ENCODE measurements around the gene IGF2. TPM values are rescaled to one million over a fixed set of nuclear protein-coding genes. Genes with fewer than 3 reads are reported as not detected.
"Not testable (repeated sequence)": the region's sequence is repeated elsewhere in the genome, so short reads cannot be mapped to it uniquely, and the experiment has no call there.

IGF2 gene
- total RNA-seq, 3 donors from 2014 or later = 7.6 to 27.6 (median 12.1) TPM

DNA sequence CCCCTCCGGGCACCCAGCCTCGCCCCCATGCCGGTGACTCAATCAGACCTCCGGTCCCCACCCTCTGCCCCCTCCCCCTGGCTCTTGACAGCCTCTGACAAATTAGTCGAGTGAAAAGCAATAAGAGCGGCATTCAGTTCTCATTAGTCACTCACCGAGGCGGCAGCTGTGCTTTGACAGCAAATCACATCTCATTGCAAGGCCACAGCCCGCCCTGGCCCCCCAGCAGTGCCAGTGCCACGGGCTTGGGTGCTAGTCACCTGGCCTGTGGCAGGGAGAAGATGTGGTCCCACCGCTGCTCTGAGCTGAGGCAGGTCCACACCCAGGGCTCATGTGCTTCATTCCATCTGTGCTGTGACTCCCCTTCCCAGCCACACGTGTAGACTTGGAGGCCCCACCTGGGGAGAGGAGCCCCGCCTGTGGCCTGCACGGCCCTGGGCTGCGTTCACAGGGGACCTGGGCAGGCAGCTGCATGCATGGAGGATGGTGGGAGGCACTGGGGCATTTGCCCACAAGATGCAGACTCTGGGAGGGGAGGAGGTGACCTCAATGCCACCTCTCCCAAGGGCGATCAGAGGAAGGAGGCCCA is 39.8 kb upstream of the IGF2 start:
- DNase-seq (no peak), ATAC-seq (no peak)
- no peak for TF ChIP-seq CTCF (IDR thresholded peaks at IDR 0.05)
- no peaks in the 10 kb centered on the region for H3K36me3 ChIP-seq (ENCODE audit: low read depth)
- intact Hi-C loops (cut with DNase I, micrococcal nuclease) = no loop called here
- no peaks in the 10 kb centered on the region for H3K9me3 ChIP-seq
- no peaks in the 10 kb centered on the region for H3K4me1 ChIP-seq (ENCODE audit: low read depth)
- H3K4me3 ChIP-seq = no peak overlapping the region

- H3K4me1 ChIP-seq (ENCODE audit: low read depth); intact Hi-C loops (cut with DNase I, micrococcal nuclease); H3K4me3 ChIP-seq; DNase-seq; H3K36me3 ChIP-seq (ENCODE audit: low read depth); ATAC-seq; H3K9me3 ChIP-seq: not testable (repeated sequence)
These were observed 39.0 kb upstream of the IGF2 start for GRCh38 chr11:2178055-2178773.

DNA sequence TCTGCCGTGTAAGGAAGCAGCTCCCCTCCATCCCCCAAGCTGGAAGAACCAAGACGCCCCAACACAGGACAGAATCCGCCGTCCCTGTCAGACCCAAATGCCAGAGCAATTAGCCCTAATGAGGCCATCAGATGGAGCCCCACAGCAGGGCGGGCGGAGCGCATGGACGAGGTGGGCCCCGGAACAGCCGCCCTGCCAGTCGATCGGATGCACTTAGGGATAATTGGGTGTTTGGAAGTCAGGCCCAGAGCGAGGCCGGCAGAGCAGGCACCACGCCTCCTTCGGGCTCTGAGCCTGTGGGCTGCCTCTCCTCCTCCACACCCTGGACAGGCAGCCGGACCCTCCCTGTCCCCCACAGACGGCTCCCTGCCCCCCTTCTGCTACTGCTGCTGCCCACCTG is 37.9 kb upstream of the IGF2 start:
- H3K4me1 ChIP-seq (ENCODE audit: low read depth) = no peaks in the 10 kb centered on the region
- TF ChIP-seq CTCF (IDR thresholded peaks at IDR 0.05) = no peak
- intact Hi-C loops (cut with DNase I, micrococcal nuclease) = no loop called here
- DNase-seq = no peak
- H3K4me3 ChIP-seq = no peak overlapping the region
- ATAC-seq = no peak
- H3K9me3 ChIP-seq = no peaks in the 10 kb centered on the region
- no peaks in the 10 kb centered on the region for H3K36me3 ChIP-seq (ENCODE audit: low read depth)

DNA sequence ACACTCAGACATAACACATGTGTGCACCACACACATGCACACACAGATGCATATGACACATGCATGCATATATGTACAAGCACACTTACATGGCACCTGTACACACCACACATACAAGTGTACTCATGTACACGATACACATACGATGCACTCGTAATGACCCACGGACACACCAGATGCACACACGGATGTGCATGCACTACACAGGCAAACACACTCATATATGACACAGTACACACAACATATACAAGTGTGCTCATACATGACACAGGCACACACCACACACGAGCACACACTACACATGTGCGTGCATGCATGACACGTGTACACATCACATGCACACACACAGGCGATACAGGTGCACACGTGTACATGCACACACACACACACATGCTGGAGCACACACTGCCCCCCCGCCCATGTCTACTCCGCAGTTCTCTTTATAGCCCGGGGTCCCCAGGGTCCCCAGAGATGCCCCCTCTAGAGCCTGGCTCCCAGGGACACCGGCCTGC is 37.3 kb upstream of the IGF2 start:
- TF ChIP-seq CTCF (IDR thresholded peaks at IDR 0.05) = no peak
- ATAC-seq (no peak), DNase-seq (no peak)
- Histone ChIP-seq H3K4me1 (ENCODE audit: low read depth) (no peaks in the 10 kb centered on the region), H3K9me3 (no peaks in the 10 kb centered on the region), H3K4me3 (no peak overlapping the region), H3K36me3 (ENCODE audit: low read depth) (no peaks in the 10 kb centered on the region)
- intact Hi-C loops (cut with DNase I, micrococcal nuclease) = no loop called here

DNA sequence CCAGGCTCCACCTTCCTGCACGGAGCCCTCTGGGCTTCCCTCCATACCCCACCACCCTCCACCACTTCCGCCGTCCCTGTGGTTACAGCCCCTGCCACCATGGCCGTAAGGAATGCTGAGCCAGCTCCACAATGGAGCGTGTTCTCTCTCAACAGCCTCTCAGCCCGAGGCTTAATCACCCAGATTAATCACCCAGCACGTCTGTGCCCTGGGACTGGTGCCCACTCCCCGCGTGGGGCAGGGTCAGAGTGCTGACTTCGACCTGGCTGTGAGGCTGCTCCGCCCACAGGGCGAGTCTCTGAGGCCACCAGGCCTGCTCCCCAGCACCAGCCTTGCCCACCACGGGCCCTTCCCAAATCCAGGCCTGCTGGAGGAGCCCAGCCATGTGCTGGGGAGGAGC is 36.5 kb upstream of the IGF2 start:
- no peak overlapping the region for H3K4me3 ChIP-seq
- no peak for DNase-seq

More for the DNA sequence above, 36.5 kb upstream of the IGF2 start:
- no peaks in the 10 kb centered on the region for H3K9me3 ChIP-seq
- TF ChIP-seq CTCF (IDR thresholded peaks at IDR 0.05) = no peak
- H3K4me1 ChIP-seq (ENCODE audit: low read depth) = no peaks in the 10 kb centered on the region
- intact Hi-C loops (cut with DNase I, micrococcal nuclease) = no loop called here
- no peaks in the 10 kb centered on the region for H3K36me3 ChIP-seq (ENCODE audit: low read depth)
- ATAC-seq = no peak

Data from mucosa of descending colon (tissue), 3 donors.